Peyer's patch (tissue), 4 donors: ENCODE results near the gene SIK2. TPM values are rescaled to one million over a fixed set of nuclear protein-coding genes. Genes with fewer than 3 reads are reported as not detected.

Experiments
- DNase-seq, 3 donors: peaks; one replicate each; pipeline ENCODE4 v3.0.0-alpha.2; 2017 to 2019
- H3K27ac ChIP-seq, 4 donors: fragments of 200-600 bp; sonication (generic); one replicate each; pipeline ENCODE4 v1.5.1; 2016 to 2019
- H3K27me3 ChIP-seq, 2 donors: fragments of 200-600 bp; sonication (generic); one replicate each; pipeline ENCODE4 v1.5.1; 2019
- H3K36me3 ChIP-seq, 3 donors: fragments of 200-600 bp; sonication (generic); one replicate each; pipeline ENCODE4 v1.5.1; 2016 to 2019
- H3K4me1 ChIP-seq, 4 donors: fragments of 200-600 bp; sonication (generic); one replicate each; pipeline ENCODE4 v1.5.1; 2016 to 2019
- H3K4me3 ChIP-seq, 4 donors: fragments of 200-600 bp; sonication (generic); 1 replicate in 3 of 4; 2 replicates in 1 of 4; pipeline ENCODE4 v1.5.1; 2016 to 2019; ENCODE audit warnings: mild to moderate bottlenecking in 1 of 4
- H3K9me3 ChIP-seq, 4 donors: fragments of 200-600 bp; sonication (generic); one replicate each; pipeline ENCODE4 v1.5.1; 2016 to 2019; ENCODE audit warnings: mild to moderate bottlenecking in 1 of 4
- CTCF ChIP-seq, 6 experiments: fragments of 450-650 bp in 4 of 6; fragments of 200-600 bp in 2 of 6; sonication (generic) in 1 of 6; IDR thresholded peaks; one replicate each; pipeline ENCODE4 v1.5.1; 2017 to 2019; ENCODE audit warnings: antibody characterized with exemption in 6 of 6, mild to moderate bottlenecking in 3 of 6, moderate library complexity in 1 of 6
- POLR2A ChIP-seq, 2 donors: fragments of 450-650 bp; IDR thresholded peaks; one replicate each; pipeline ENCODE4 v1.5.1; 2017; ENCODE audit warnings: antibody characterized with exemption in 2 of 2, mild to moderate bottlenecking in 2 of 2, moderate library complexity in 2 of 2
- total RNA-seq, 4 donors: library from RNA; depleted of rRNA; stranded (reverse); fragments of >200 nt; gene quantifications; one replicate each; pipeline ENCODE4 v1.1.0, GENCODE V29; 2016

Gene SIK2
- total RNA-seq, 4 donors from 2014 or later, result 12.4 to 16.3 (median 14.4) TPM

DNA sequence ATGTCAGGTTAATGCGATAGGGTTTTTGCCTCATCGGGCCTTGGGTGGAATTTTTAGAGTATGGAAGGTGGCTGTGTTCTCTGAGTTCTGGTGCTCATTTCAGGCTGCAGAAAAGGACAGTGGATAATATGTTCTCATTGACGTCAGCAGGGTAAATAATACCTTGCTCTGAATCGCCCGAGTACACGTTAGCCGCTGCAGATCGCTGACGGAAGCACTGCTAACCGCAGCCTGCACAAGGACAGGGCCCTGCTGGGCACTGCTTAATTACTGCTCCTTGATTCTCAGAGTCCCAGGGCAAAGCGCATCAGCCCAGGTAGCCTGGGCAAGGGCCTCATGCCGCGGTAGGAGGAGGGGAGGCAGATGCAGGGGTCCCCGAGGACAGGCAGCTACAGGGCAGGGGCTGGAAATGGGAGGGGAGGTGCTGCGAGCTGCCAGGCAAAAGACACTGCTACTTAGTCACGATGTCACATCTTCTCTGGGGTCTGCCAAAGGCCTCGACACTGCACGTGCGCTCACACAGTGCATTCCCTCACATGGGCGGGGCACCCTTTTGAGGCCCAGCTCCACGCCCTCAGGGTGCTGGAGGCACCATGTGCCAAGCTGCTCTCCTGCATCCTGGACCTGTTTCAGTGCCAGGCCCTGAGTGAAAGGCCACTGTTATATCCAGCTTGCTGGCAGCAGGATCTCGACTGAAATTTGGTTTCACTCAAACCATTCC lies 128.8 kb downstream of the SIK2 start:
- Histone ChIP-seq H3K4me1 (peaks cover 0 to 57% (median 0%) of the 10 kb centered on the region in 4 donors), H3K4me3 (no peak overlapping the region), H3K27ac (peak overlapping the region in 3 of 4 donors; percentile 23 to 96 (median 85)), H3K9me3 (no peaks in the 10 kb centered on the region), H3K36me3 (peaks cover 0 to 19% (median 0%) of the 10 kb centered on the region in 3 donors), H3K27me3 (no peaks in the 10 kb centered on the region)
- no peak for DNase-seq
- TF ChIP-seq POLR2A (IDR thresholded peaks at IDR 0.05), result no peak
- no peak for TF ChIP-seq CTCF (IDR thresholded peaks at IDR 0.05)

- Histone ChIP-seq H3K36me3 (peaks cover 0 to 11% (median 0%) of the 10 kb centered on the region in 3 donors), H3K4me3 (no peak overlapping the region), H3K4me1 (peaks cover 0 to 65% (median 0%) of the 10 kb centered on the region in 4 donors), H3K27me3 (no peaks in the 10 kb centered on the region), H3K9me3 (no peaks in the 10 kb centered on the region), H3K27ac (peak overlapping the region; percentile 42 to 96 (median 88))
- no peak for DNase-seq
- TF ChIP-seq POLR2A (IDR thresholded peaks at IDR 0.05) (no peak), CTCF (IDR thresholded peaks at IDR 0.05) (no peak)
Measured at GRCh38 chr11:111731821-111732220, 129.6 kb downstream of the SIK2 start.

GRCh38 chr11:111733016-111733415 lies 130.8 kb downstream of the SIK2 start:
- peak overlapping the region; percentile 75 to 96 (median 88) for H3K27ac ChIP-seq
- no peaks in the 10 kb centered on the region for H3K27me3 ChIP-seq
- TF ChIP-seq CTCF (IDR thresholded peaks at IDR 0.05), result no peak
- TF ChIP-seq POLR2A (IDR thresholded peaks at IDR 0.05), result no peak
- peaks cover 0 to 3% (median 0%) of the 10 kb centered on the region in 3 donors for H3K36me3 ChIP-seq
- H3K4me1 ChIP-seq, result peaks cover 0 to 75% (median 0%) of the 10 kb centered on the region in 4 donors
- DNase-seq, result no peak
- no peak overlapping the region for H3K4me3 ChIP-seq
- no peaks in the 10 kb centered on the region for H3K9me3 ChIP-seq

- Histone ChIP-seq H3K27ac (peak overlapping the region; percentile 75 to 96 (median 88)), H3K27me3 (no peaks in the 10 kb centered on the region), H3K4me3 (no peak overlapping the region), H3K36me3 (peaks cover 0 to 7% (median 0%) of the 10 kb centered on the region in 3 donors), H3K4me1 (peaks cover 0 to 75% (median 0%) of the 10 kb centered on the region in 4 donors), H3K9me3 (no peaks in the 10 kb centered on the region)
- DNase-seq, result no peak
- TF ChIP-seq CTCF (IDR thresholded peaks at IDR 0.05), result no peak
- no peak for TF ChIP-seq POLR2A (IDR thresholded peaks at IDR 0.05)
Measured at GRCh38 chr11:111733611-111734088, 131.4 kb downstream of the SIK2 start.

DNA sequence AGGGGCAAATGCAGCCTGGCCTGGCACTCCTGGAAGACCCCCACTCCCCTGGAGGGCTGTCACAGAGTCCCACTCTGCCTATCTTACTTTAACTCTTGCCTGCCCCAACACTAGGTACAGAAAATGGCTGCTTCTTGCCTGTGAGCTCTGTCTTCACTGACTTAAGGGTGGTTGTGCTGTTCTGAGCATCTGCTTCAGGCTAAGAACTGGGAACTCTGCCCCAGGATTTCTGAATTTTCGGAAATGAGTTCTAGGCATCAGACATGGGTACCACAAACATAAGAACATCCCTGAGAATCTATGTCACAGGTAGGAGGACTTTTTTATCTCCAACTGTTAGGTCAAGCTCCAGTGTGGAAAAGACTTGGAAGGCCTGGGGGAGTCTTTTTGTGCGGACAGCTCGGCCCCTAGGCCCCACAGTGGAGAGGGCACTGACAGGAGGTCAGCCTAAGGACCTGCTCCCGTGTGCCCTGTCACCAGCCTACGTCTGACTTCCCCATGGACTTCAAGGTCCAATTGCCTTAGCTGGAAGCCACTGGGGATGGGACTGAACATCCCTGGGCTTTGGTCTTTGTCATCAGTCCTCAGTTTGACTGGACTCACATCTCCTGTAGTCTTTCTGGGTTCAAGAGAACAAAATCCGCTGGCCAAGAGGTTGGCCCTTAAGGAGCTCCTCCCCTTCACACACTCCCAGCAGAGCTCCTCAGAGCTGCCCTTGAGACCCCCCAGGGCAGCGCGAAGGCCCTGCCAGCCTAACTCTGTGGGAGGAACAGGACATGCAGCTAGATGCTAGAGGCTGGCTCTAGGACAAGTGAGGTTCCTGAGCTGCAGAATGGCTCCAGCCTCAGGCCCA lies 132.1 kb downstream of the SIK2 start:
- no peak for TF ChIP-seq POLR2A (IDR thresholded peaks at IDR 0.05)
- no peak for TF ChIP-seq CTCF (IDR thresholded peaks at IDR 0.05)
- Histone ChIP-seq H3K27ac (peak overlapping the region; percentile 75 to 96 (median 88)), H3K27me3 (no peaks in the 10 kb centered on the region), H3K4me1 (peaks cover 0 to 71% (median 0%) of the 10 kb centered on the region in 4 donors), H3K36me3 (peaks cover 0 to 7% (median 0%) of the 10 kb centered on the region in 3 donors), H3K9me3 (no peaks in the 10 kb centered on the region), H3K4me3 (no peak overlapping the region)
- no peak for DNase-seq
